Measurements from ENCODE around the gene DENND6B. TPM values are rescaled to one million over a fixed set of nuclear protein-coding genes. Genes with fewer than 3 reads are reported as not detected.

The DENND6B gene
- total and polyA plus RNA-seq, 2 experiments from 2014 or later: 0.71 to 1.3 TPM

DNA sequence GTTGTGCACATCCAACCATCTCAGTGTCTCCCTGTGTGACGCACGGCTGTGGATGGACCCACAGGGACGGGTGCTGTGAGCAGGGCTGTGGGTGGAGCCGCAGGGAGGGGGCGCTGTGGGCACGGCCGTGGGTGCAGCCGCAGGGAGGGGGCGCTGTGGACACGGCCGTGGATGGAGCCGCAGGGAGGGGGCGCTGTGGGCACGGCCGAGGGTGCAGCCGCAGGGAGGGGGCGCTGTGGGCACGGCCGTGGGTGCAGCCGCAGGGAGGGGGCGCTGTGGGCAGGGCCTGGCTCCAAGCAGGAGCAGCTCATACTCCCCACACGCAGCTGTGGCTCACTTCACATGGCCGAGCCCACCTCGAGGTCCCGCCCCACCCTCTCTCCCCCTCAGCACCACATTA lies 50.7 kb downstream of the DENND6B start:
- Mint-ChIP-seq H3K9me3 (peaks cover 18% of the 10 kb centered on the region), H3K27me3 (ENCODE audit: insufficient read depth, low read depth, poor library complexity) (peaks cover 13% of the 10 kb centered on the region), H3K4me1 (peaks cover under 1% of the 10 kb centered on the region; the same call in 1 of the 3 replicates), H3K27ac (no peak overlapping the region), H3K4me3 (no peak overlapping the region), H3K36me3 (ENCODE audit: low read depth) (peaks cover 63% of the 10 kb centered on the region)
- TF ChIP-seq, protein P1, sequence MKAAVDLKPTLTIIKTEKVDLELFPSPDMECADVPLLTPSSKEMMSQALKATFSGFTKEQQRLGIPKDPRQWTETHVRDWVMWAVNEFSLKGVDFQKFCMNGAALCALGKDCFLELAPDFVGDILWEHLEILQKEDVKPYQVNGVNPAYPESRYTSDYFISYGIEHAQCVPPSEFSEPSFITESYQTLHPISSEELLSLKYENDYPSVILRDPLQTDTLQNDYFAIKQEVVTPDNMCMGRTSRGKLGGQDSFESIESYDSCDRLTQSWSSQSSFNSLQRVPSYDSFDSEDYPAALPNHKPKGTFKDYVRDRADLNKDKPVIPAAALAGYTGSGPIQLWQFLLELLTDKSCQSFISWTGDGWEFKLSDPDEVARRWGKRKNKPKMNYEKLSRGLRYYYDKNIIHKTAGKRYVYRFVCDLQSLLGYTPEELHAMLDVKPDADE (IDR thresholded peaks at IDR 0.05): no peak
- TF ChIP-seq, protein P2, sequence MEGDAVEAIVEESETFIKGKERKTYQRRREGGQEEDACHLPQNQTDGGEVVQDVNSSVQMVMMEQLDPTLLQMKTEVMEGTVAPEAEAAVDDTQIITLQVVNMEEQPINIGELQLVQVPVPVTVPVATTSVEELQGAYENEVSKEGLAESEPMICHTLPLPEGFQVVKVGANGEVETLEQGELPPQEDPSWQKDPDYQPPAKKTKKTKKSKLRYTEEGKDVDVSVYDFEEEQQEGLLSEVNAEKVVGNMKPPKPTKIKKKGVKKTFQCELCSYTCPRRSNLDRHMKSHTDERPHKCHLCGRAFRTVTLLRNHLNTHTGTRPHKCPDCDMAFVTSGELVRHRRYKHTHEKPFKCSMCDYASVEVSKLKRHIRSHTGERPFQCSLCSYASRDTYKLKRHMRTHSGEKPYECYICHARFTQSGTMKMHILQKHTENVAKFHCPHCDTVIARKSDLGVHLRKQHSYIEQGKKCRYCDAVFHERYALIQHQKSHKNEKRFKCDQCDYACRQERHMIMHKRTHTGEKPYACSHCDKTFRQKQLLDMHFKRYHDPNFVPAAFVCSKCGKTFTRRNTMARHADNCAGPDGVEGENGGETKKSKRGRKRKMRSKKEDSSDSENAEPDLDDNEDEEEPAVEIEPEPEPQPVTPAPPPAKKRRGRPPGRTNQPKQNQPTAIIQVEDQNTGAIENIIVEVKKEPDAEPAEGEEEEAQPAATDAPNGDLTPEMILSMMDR (conservative IDR thresholded peaks at IDR 0.05; ENCODE audit: low read depth in 2 of 2): peak in 1 of 2 experiments; percentile 70; a peak in 2 of 4 replicates
- Histone ChIP-seq H3K27ac (ENCODE audit: low read depth) (no peak overlapping the region), H3K9me2 (ENCODE audit: insufficient read depth) (no peaks in the 10 kb centered on the region), H3K27me3 (ENCODE audit: insufficient read depth) (peaks cover 10% of the 10 kb centered on the region), H3K4me2 (no peak overlapping the region), H3K79me2 (replicated peaks; ENCODE audit: insufficient read depth) (no peaks in the 10 kb centered on the region), H3F3A (replicated peaks; ENCODE audit: low read depth) (peaks cover under 1% of the 10 kb centered on the region; the same call in 1 of the 2 replicates), H2AFZ (no peak overlapping the region), H3K36me3 (ENCODE audit: insufficient read depth) (0 out of 2 replicates have a peak, but pooled peaks cover 8% of the 10 kb centered on the region), H3K4me3 (no peak overlapping the region), H4K20me1 (replicated peaks; ENCODE audit: insufficient read depth) (no peaks in the 10 kb centered on the region), H3K4me1 (ENCODE audit: insufficient read depth) (no peaks in the 10 kb centered on the region)
- DNase-seq (ENCODE audit: low spot score) (peak; percentile 71), ATAC-seq (peak; percentile 8; the same call in 2 of the 3 replicates)

- Mint-ChIP-seq H3K36me3 (ENCODE audit: low read depth) (peaks cover 56% of the 10 kb centered on the region), H3K4me1 (peaks cover 2% of the 10 kb centered on the region; the same call in 1 of the 3 replicates), H3K27ac (no peak overlapping the region), H3K4me3 (no peak overlapping the region), H3K9me3 (peaks cover 18% of the 10 kb centered on the region), H3K27me3 (ENCODE audit: insufficient read depth, low read depth, poor library complexity) (peaks cover 19% of the 10 kb centered on the region)
- H3K27me3 ChIP-seq (ENCODE audit: insufficient read depth): peaks cover 17% of the 10 kb centered on the region
- no peak overlapping the region for H3K4me3 ChIP-seq
- no peaks in the 10 kb centered on the region for H3K4me1 ChIP-seq (ENCODE audit: insufficient read depth)
- H3K9me2 ChIP-seq (ENCODE audit: insufficient read depth): no peaks in the 10 kb centered on the region
- H4K20me1 ChIP-seq (replicated peaks; ENCODE audit: insufficient read depth): no peaks in the 10 kb centered on the region
- H2AFZ ChIP-seq: no peak overlapping the region
- no peak for DNase-seq (ENCODE audit: low spot score)
- no peaks in the 10 kb centered on the region for H3K79me2 ChIP-seq (replicated peaks; ENCODE audit: insufficient read depth)
- 0 out of 2 replicates have a peak, but pooled peaks cover 8% of the 10 kb centered on the region for H3K36me3 ChIP-seq (ENCODE audit: insufficient read depth)
- no peak overlapping the region for H3K27ac ChIP-seq (ENCODE audit: low read depth)
- H3F3A ChIP-seq (replicated peaks; ENCODE audit: low read depth): peaks cover 8% of the 10 kb centered on the region; the same call in 1 of the 2 replicates
- ATAC-seq: no peak
- H3K4me2 ChIP-seq: no peak overlapping the region
- no peak for TF ChIP-seq ZNF114 (CRISPR knock-in tag; IDR thresholded peaks at IDR 0.05)
- TF ChIP-seq, protein P2 (conservative IDR thresholded peaks at IDR 0.05; ENCODE audit: low read depth in 2 of 2): no peak
- no peak for TF ChIP-seq CREB1 (CRISPR knock-in tag; IDR thresholded peaks at IDR 0.05; ENCODE audit: low read depth)
- TF ChIP-seq, protein P3, sequence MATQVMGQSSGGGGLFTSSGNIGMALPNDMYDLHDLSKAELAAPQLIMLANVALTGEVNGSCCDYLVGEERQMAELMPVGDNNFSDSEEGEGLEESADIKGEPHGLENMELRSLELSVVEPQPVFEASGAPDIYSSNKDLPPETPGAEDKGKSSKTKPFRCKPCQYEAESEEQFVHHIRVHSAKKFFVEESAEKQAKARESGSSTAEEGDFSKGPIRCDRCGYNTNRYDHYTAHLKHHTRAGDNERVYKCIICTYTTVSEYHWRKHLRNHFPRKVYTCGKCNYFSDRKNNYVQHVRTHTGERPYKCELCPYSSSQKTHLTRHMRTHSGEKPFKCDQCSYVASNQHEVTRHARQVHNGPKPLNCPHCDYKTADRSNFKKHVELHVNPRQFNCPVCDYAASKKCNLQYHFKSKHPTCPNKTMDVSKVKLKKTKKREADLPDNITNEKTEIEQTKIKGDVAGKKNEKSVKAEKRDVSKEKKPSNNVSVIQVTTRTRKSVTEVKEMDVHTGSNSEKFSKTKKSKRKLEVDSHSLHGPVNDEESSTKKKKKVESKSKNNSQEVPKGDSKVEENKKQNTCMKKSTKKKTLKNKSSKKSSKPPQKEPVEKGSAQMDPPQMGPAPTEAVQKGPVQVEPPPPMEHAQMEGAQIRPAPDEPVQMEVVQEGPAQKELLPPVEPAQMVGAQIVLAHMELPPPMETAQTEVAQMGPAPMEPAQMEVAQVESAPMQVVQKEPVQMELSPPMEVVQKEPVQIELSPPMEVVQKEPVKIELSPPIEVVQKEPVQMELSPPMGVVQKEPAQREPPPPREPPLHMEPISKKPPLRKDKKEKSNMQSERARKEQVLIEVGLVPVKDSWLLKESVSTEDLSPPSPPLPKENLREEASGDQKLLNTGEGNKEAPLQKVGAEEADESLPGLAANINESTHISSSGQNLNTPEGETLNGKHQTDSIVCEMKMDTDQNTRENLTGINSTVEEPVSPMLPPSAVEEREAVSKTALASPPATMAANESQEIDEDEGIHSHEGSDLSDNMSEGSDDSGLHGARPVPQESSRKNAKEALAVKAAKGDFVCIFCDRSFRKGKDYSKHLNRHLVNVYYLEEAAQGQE (IDR thresholded peaks at IDR 0.05; ENCODE audit: unreplicated experiment): no peak
- TF ChIP-seq EZH2 (IDR thresholded peaks at IDR 0.05; ENCODE audit: low read depth, unreplicated experiment): no peak
- TF ChIP-seq JUNB (IDR thresholded peaks at IDR 0.05; ENCODE audit: unreplicated experiment): no peak
- no peak for TF ChIP-seq NANOG (IDR thresholded peaks at IDR 0.05; ENCODE audit: borderline replicate concordance)
- TF ChIP-seq POLR2AphosphoS5 (IDR thresholded peaks at IDR 0.05; ENCODE audit: low read depth): no peak
- no peak for TF ChIP-seq STAT1 (IDR thresholded peaks at IDR 0.05; ENCODE audit: unreplicated experiment)
- no peak for TF ChIP-seq EZH2phosphoT487 (IDR thresholded peaks at IDR 0.05; ENCODE audit: unreplicated experiment)
Measured at GRCh38 chr22:50275181-50276055, 51.4 kb downstream of the DENND6B start.

Measured in GM23338 (cell line).